Ascending aorta (tissue), 2 donors: ENCODE data around the gene MYOD1. TPM values are rescaled to one million over a fixed set of nuclear protein-coding genes. Genes with fewer than 3 reads are reported as not detected.

Experiments used
- DNase-seq, 2 donors: peaks; one replicate each; pipeline ENCODE4 v3.0.0-alpha.2; 2019; ENCODE audit warnings: low spot score in 2 of 2
- H3K27ac ChIP-seq, 2 donors: fragments of 200-600 bp; sonication (generic); one replicate each; pipeline ENCODE4 v1.5.1; 2016 to 2017; ENCODE audit warnings: mild to moderate bottlenecking in 1 of 2
- H3K27me3 ChIP-seq: fragments of 200-600 bp; sonication (generic); one replicate; pipeline ENCODE4 v1.5.1; 2017
- H3K36me3 ChIP-seq, 2 donors: fragments of 200-600 bp; sonication (generic); one replicate each; pipeline ENCODE4 v1.5.1; 2016
- H3K4me1 ChIP-seq, 2 donors: fragments of 200-600 bp; sonication (generic); one replicate each; pipeline ENCODE4 v1.5.1; 2016 to 2017; ENCODE audit warnings: mild to moderate bottlenecking in 1 of 2
- H3K4me3 ChIP-seq, 2 donors: fragments of 200-600 bp; sonication (generic); one replicate each; pipeline ENCODE4 v1.5.1; 2016 to 2017; ENCODE audit warnings: mild to moderate bottlenecking in 1 of 2
- H3K9me3 ChIP-seq, 2 donors: fragments of 200-600 bp; sonication (generic); one replicate each; pipeline ENCODE4 v1.5.1; 2016
- intact Hi-C: fragments of 100-400 bp; cut with DNase I; formaldehyde crosslinking; loops from one replicate; pipeline ENCODE4 v1.15.1; 2023
- total RNA-seq: library from RNA; depleted of rRNA; stranded (reverse); fragments of >200 nt; gene quantifications from one replicate; pipeline ENCODE4 v1.1.0, GENCODE V29; 2016
- TF ChIP-seq, protein P1 (sequence below), 3 experiments: fragments of 200-600 bp in 2 of 3; fragments of 450-650 bp in 1 of 3; sonication (generic) in 2 of 3; IDR thresholded peaks; one replicate each; pipeline ENCODE4 v1.5.1; 2016 to 2019; ENCODE audit warnings: antibody characterized with exemption in 3 of 3, mild to moderate bottlenecking in 1 of 3, moderate library complexity in 1 of 3

The MYOD1 gene
- total RNA-seq, 1 donor from 2014 or later: not detected

DNA sequence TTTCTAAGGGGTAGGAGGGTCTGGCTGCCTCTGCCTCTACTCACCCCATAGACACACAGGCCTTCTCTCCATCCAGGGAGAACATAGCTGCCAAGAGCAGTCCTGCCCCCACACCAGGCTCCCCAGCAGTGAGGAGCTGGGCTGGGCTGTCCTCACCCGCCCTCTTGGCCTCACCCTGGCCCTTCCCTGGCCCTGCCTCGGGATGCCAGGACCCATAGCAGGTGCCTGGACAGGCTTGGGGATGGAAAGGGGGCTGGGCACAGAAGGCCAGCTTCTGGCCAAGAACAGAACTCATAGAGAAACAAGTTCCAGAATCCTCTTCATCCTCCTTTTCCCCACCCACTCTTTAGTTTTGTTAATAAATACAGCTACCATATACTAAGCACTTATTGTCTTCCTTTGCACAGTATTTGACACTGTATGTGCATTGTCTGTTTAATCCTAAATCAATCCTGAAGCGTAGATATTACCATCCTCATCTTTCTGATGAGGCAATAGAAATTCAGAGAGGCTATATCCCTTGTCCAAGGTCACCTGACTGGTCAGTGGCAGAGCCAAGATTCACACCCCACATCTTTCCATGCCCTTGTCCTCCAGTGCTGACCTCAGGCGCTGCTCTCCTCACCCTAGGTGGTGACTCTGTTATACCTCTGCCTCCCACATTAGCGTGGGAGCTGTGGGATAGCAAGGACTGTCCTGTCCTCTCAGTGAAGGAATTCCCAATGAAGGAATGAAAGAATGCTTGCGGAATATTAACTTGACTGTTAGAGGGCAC, 22.0 kb upstream of the MYOD1 start:
- H3K27ac ChIP-seq: no peak overlapping the region
- intact Hi-C loops: no loop called here
- DNase-seq: no peak
- H3K4me1 ChIP-seq: no peaks in the 10 kb centered on the region
- H3K9me3 ChIP-seq: no peaks in the 10 kb centered on the region
- H3K36me3 ChIP-seq: no peaks in the 10 kb centered on the region
- H3K27me3 ChIP-seq: peaks cover 6% of the 10 kb centered on the region
- H3K4me3 ChIP-seq: no peak overlapping the region
- TF ChIP-seq, protein P1, sequence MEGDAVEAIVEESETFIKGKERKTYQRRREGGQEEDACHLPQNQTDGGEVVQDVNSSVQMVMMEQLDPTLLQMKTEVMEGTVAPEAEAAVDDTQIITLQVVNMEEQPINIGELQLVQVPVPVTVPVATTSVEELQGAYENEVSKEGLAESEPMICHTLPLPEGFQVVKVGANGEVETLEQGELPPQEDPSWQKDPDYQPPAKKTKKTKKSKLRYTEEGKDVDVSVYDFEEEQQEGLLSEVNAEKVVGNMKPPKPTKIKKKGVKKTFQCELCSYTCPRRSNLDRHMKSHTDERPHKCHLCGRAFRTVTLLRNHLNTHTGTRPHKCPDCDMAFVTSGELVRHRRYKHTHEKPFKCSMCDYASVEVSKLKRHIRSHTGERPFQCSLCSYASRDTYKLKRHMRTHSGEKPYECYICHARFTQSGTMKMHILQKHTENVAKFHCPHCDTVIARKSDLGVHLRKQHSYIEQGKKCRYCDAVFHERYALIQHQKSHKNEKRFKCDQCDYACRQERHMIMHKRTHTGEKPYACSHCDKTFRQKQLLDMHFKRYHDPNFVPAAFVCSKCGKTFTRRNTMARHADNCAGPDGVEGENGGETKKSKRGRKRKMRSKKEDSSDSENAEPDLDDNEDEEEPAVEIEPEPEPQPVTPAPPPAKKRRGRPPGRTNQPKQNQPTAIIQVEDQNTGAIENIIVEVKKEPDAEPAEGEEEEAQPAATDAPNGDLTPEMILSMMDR (IDR thresholded peaks at IDR 0.05): no peak

DNA sequence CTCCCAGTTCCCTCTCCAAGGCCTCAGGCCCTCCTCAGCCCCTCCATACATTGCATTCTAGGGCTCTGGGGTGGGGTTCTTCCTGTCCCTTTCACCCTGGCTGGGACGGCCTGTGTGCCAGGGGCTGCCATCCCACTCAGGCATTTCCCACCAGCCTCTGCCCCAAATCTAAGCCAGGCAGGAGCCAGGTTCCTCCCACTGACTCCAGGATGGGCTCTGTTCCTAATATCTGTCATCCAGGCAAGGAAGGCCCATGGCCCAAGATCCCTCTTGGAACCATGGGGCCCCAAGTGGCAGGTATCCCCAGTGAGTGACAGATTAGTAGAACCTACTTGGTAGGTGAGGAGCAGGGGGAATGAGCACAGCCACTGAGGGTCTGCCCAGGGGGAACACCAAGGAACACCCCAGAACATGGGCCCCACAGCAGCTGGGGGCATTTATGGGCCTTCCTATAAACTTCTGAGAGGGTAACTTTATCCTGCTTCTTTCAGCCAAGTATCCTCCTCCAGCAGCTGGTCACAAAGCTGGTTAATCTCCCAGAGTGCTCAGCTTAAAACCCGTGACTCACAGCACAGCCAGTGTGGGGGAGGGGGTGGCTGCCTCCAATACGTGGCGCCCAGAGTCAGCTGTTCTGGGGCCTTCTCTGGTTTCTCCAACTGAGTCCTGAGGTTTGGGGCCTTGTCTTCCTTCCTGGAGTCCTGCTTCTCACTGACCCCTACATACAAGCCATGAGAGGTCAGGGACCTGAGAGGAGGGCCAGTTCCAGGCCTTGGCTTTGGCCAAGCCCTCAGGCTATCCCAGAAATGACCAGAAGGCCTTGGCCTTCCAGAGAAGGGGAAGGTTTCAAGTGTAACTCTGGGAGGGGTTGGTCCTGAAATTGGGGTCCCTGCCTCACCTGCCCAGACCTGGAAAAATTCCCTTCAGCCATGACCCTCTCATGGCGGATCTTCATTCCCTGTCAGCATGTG, 19.9 kb upstream of the MYOD1 start:
- TF ChIP-seq, protein P1 (IDR thresholded peaks at IDR 0.05): no peak
- Histone ChIP-seq H3K4me3 (no peak overlapping the region), H3K9me3 (no peaks in the 10 kb centered on the region), H3K27me3 (peaks cover 6% of the 10 kb centered on the region), H3K27ac (no peak overlapping the region), H3K36me3 (no peaks in the 10 kb centered on the region), H3K4me1 (no peaks in the 10 kb centered on the region)
- DNase-seq: no peak
- intact Hi-C loops: no loop called here

DNA sequence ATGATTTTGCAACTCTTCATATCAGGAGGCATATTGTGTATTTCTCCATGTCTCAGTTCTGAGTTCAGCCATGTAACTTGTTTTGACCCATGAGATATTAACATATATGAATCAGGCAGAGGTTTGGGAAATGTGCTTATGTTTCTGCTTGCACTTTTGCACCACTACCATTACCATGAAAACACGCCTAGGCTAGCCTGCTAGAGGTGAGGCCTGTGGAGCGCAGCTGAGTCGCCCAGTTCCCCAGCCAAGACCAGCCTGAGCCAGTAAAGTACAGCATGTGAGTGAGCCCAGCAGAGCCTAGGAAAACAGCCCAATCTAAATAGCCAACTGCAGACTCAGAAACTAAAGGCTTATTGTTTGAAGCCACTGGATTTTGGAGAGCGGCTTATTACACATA, 18.4 kb upstream of the MYOD1 start:
- no peaks in the 10 kb centered on the region for H3K9me3 ChIP-seq
- TF ChIP-seq, protein P1 (IDR thresholded peaks at IDR 0.05): no peak
- peaks cover under 1% of the 10 kb centered on the region for H3K27me3 ChIP-seq
- DNase-seq: no peak
- H3K4me3 ChIP-seq: no peak overlapping the region
- intact Hi-C loops: no loop called here
- H3K36me3 ChIP-seq: no peaks in the 10 kb centered on the region
- no peak overlapping the region for H3K27ac ChIP-seq
- no peaks in the 10 kb centered on the region for H3K4me1 ChIP-seq

DNA sequence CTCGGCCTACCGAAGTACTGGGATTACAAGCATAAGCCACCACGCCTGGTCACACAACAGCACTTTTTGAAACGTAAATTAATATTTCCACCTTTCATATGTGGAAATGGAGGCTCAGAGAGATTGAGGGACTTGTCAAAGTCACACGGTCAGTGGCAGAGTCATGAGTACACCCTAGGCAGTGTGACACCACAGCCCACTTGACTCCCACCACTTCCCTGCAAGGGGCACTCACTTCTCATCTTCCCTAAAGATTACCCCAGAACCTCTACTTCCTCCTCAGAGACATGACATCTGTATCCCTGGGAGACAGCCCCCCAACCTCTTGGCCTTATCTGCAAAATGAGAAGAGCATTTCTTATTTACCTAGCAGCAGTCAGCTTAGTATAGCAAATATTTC, 16.5 kb upstream of the MYOD1 start:
- no peaks in the 10 kb centered on the region for H3K27me3 ChIP-seq
- TF ChIP-seq, protein P1 (IDR thresholded peaks at IDR 0.05): no peak
- no peak overlapping the region for H3K4me3 ChIP-seq
- no peak overlapping the region for H3K27ac ChIP-seq
- H3K36me3 ChIP-seq: no peaks in the 10 kb centered on the region
- intact Hi-C loops: no loop called here
- no peaks in the 10 kb centered on the region for H3K4me1 ChIP-seq
- H3K9me3 ChIP-seq: no peaks in the 10 kb centered on the region
- DNase-seq: no peak

DNA sequence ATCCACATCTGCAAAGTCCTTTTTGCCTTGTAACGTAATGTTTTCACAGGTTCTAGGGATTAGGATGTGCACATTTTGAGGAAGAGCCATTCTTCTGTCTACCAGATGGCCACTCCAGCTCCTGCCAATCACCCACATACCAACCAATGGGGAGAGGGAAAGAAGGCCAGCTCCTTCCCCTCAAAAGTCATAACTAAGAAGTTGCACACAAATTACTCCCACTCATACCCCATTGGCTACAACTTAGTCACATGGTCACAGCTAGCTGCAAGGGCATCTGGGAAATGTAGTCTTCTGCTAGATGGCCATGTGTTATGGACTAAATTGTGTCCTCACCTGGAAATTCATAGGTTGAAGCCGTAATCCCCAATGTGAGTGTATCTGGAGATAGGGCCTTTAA, 15.4 kb upstream of the MYOD1 start:
- Histone ChIP-seq H3K27ac (no peak overlapping the region), H3K36me3 (no peaks in the 10 kb centered on the region), H3K9me3 (no peaks in the 10 kb centered on the region), H3K27me3 (no peaks in the 10 kb centered on the region), H3K4me3 (no peak overlapping the region), H3K4me1 (no peaks in the 10 kb centered on the region)
- no peak for DNase-seq
- intact Hi-C loops: no loop called here
- TF ChIP-seq, protein P1 (IDR thresholded peaks at IDR 0.05): no peak
